CD4-positive, CD25-positive, alpha-beta regulatory T cell (primary cell): Measurements from ENCODE around the gene UBE2H. TPM values are rescaled to one million over a fixed set of nuclear protein-coding genes. Genes with fewer than 3 reads are reported as not detected.
A peak's percentile ranks its signal among the peaks of the same experiment; 100 is the strongest.
"Not testable (repeated sequence)": the region's sequence is repeated elsewhere in the genome, so short reads cannot be mapped to it uniquely, and the experiment has no call there.

ENCODE experiments used
- ATAC-seq, 2 donors: fragments of 150-1000 bp; cut with Tn5 transposase; one replicate each; pipeline ENCODE4 v1.10.0; 2021; ENCODE audit warnings: low read depth in 2 of 2, moderate number of reproducible peaks in 2 of 2, moderate library complexity in 1 of 2
- DNase-seq, 3 donors: peaks; one replicate each; pipeline versions ENCODE4 v3.0.0 to v3.0.0-alpha.2; 2012 to 2022; ENCODE audit warnings: mixed read lengths in 1 of 3
- H3K27ac ChIP-seq: one replicate; pipeline ENCODE4 v1.7.0; 2013; ENCODE audit warnings: mild to moderate bottlenecking, low read length; ENCODE audit not compliant: insufficient read depth, poor library complexity, severe bottlenecking
- H3K27me3 ChIP-seq: one replicate; pipeline ENCODE4 v1.7.0; 2013; ENCODE audit warnings: low read length; ENCODE audit not compliant: control insufficient read depth, insufficient read depth
- H3K36me3 ChIP-seq: one replicate; pipeline ENCODE4 v1.7.0; 2013; ENCODE audit warnings: mild to moderate bottlenecking, low read length, moderate library complexity; ENCODE audit not compliant: control insufficient read depth, insufficient read depth
- H3K4me1 ChIP-seq: 2 replicates; pipeline ENCODE4 v1.7.0; 2013; ENCODE audit warnings: mild to moderate bottlenecking, low read length; ENCODE audit not compliant: insufficient read depth, control insufficient read depth, poor library complexity, severe bottlenecking
- H3K4me3 ChIP-seq: one replicate; pipeline ENCODE4 v1.7.0; 2013; ENCODE audit warnings: low read depth, mild to moderate bottlenecking, low read length, moderate library complexity
- H3K9me3 ChIP-seq, 2 experiments: 1 replicate in 1 of 2; 2 replicates in 1 of 2; pipeline ENCODE4 v1.7.0; 2013; ENCODE audit warnings: low read length in 2 of 2, mild to moderate bottlenecking in 1 of 2, moderate library complexity in 1 of 2; ENCODE audit not compliant: control insufficient read depth in 2 of 2
- H3K27ac Mint-ChIP-seq, 3 donors: one replicate each; pipeline ENCODE4 v1.8.0; 2020 to 2022; ENCODE audit warnings: mild to moderate bottlenecking in 3 of 3, mixed read lengths in 3 of 3, moderate library complexity in 2 of 3
- H3K27me3 Mint-ChIP-seq: one replicate; pipeline ENCODE4 v1.8.0; 2022; ENCODE audit warnings: mild to moderate bottlenecking, mixed read lengths
- H3K36me3 Mint-ChIP-seq: one replicate; pipeline ENCODE4 v1.8.0; 2020; ENCODE audit warnings: mixed read lengths
- H3K4me1 Mint-ChIP-seq, 4 donors: one replicate each; pipeline ENCODE4 v1.8.0; 2020 to 2022; ENCODE audit warnings: mixed read lengths in 4 of 4, mild to moderate bottlenecking in 1 of 4
- H3K4me3 Mint-ChIP-seq, 4 donors: one replicate each; pipeline ENCODE4 v1.8.0; 2020 to 2022; ENCODE audit warnings: mild to moderate bottlenecking in 4 of 4, mixed read lengths in 4 of 4, moderate library complexity in 3 of 4
- H3K9me3 Mint-ChIP-seq, 7 donors: one replicate each; pipeline ENCODE4 v1.8.0; 2020 to 2022; ENCODE audit warnings: mixed read lengths in 7 of 7, mild to moderate bottlenecking in 3 of 7, moderate library complexity in 2 of 7
- polyA plus RNA-seq, 4 donors: library from polyadenylated mRNA; unstranded; fragments of 300-500 nt; fragmentation: Illumina TruSeq; gene quantifications; one replicate each; pipeline ENCODE4 v1.2.3, GENCODE V29; 2021
- total RNA-seq: library from RNA; stranded (reverse); gene quantifications from one replicate; pipeline ENCODE4 v1.2.3, GENCODE V29; 2022

Gene UBE2H
- total and polyA plus RNA-seq, 5 donors from 2014 or later, result 50.7 to 109 (median 63.5) TPM

DNA sequence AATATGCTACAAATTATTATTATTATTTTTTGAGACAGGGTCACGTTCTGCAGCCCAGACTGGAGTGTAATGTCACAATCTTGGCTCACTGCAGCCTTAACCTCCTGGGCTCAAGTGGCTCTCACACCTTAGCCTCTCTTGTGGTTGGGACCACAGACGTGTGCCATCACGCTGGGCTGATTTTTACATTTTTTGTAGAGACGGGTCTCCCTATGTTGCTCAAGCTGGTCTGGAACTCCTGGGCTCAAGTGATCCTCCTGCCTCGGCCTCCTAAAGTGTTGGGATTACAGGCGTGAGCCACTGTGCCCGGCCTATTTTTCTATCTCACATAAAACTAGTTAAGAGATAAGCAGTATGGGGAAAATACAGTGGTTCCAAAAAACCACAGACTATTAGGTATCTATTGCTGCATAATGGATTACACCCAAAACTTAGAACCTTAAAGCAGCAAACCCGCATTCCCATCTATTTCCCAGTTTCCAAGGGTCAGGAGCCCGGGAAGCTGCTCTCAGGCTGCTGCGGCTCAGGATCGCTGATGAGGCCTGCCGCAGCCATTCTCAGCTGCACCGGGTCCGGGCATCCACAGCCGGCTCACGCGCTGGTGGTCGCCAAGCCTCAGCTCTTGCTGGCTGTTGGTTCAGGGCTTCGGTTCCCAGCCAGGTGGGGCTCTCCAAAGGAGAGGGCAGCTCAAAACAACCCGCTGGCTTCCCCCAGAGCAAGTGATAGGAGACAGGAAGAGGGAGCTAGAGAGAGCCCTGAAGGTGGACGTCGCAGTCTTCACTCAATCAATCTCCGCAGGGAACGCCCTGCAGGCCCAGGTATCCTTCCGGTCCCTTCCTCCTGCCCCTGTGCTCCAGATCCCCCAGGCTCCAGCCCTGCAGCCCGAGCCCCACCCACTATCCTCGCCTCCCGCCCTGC lies 128.2 kb downstream of the UBE2H start:
- H3K27me3 ChIP-seq, result no peaks in the 10 kb centered on the region
- H3K9me3 ChIP-seq, result no peaks in the 10 kb centered on the region
- DNase-seq (peak in 2 of 3 donors; percentile 17 to 61), ATAC-seq (peak in 1 of 2 donors; percentile 19)
- Mint-ChIP-seq H3K27ac (peak overlapping the region in 1 of 3 donors; percentile 52), H3K9me3 (no peaks in the 10 kb centered on the region), H3K27me3 (peaks cover 14% of the 10 kb centered on the region), H3K4me3 (peak overlapping the region; percentile 88 to 95 (median 90)), H3K36me3 (no peaks in the 10 kb centered on the region), H3K4me1 (peaks cover 0 to 15% (median 7%) of the 10 kb centered on the region in 4 donors)
- H3K27ac ChIP-seq, result no peak overlapping the region
- peaks cover 15% of the 10 kb centered on the region for H3K4me1 ChIP-seq
- peak overlapping the region; percentile 32 for H3K4me3 ChIP-seq
- H3K36me3 ChIP-seq, result no peaks in the 10 kb centered on the region

DNA sequence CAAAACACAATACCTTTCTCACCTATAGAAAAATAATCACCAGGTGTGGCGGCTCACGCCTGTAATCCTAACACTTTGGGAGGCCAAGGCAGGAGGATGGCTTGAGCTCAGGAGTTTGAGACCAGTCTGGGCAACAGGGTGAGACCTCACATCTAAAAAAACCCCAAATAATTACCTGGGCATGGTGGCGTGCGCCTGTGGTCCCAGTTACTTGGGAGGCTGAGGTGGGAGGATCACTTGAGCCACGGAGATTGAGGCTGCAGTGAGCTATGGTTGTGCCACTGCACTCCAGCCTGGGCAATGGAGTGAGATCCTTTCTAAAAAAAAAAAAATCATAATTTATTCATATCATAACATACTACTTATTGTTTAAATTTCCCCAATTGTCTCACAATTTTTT lies 129.6 kb downstream of the UBE2H start:
- not testable (repeated sequence) for H3K36me3 ChIP-seq, H3K9me3 ChIP-seq, H3K27me3 ChIP-seq, H3K27ac Mint-ChIP-seq, H3K9me3 Mint-ChIP-seq, ATAC-seq, H3K27ac ChIP-seq, DNase-seq, H3K4me3 ChIP-seq, H3K36me3 Mint-ChIP-seq
- Mint-ChIP-seq H3K27me3 (peaks cover 14% of the 10 kb centered on the region), H3K4me1 (peaks cover 0 to 12% (median 3%) of the 10 kb centered on the region in 4 donors), H3K4me3 (peak overlapping the region in 1 of 4 donors; percentile 0)
- H3K4me1 ChIP-seq, result peaks cover 15% of the 10 kb centered on the region

DNA sequence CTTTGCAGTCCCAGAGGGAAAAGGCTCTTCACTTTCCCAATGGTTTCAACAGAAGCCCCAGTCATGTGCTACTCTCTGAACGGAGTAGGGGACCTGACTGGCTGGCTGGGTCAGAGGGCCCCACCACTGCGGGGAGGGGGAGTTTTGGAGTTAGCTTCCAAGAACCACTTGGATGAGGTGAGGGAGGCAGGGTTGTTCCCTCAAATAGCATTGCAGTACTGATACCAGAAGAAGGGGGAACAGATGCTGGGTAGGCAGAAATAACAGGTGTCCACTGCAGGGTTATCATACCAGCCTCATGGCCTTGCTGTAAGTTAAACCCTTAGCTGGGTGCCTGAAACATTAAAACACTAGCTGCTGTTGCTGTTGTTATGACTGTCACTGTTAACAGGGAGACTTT lies 131.3 kb downstream of the UBE2H start:
- Mint-ChIP-seq H3K9me3 (peaks cover 0 to 16% (median 5%) of the 10 kb centered on the region in 7 donors), H3K4me3 (peak overlapping the region in 1 of 4 donors; percentile 31), H3K27me3 (peaks cover 27% of the 10 kb centered on the region), H3K4me1 (peaks cover 0 to 12% (median 0%) of the 10 kb centered on the region in 4 donors), H3K27ac (no peak overlapping the region), H3K36me3 (no peaks in the 10 kb centered on the region)
- Histone ChIP-seq H3K4me1 (peaks cover 15% of the 10 kb centered on the region), H3K27me3 (no peaks in the 10 kb centered on the region), H3K9me3 (peaks cover 6 to 10% of the 10 kb centered on the region in 2 experiments), H3K27ac (no peak overlapping the region), H3K36me3 (no peaks in the 10 kb centered on the region), H3K4me3 (no peak overlapping the region)
- no peak for DNase-seq
- ATAC-seq, result no peak

DNA sequence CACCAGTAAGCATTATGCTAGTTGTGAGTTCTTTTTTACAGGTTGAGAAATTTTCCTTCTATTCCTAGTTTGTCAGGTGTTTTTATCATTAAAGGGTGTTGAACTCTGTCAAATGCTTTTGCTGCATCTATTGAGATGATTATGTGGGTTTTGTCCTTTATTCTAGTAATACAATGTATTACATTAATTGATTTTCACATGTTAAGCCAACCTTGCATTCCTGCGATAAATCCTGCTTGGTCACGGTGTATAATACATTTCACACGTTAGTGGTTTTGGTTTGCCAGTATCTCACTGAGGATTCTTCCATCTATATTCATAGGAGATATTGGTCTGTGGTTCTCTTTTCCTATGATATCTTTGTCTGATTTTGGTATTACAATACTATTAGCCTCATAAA lies 136.0 kb downstream of the UBE2H start:
- Histone ChIP-seq H3K36me3 (no peaks in the 10 kb centered on the region), H3K4me1 (no peaks in the 10 kb centered on the region), H3K9me3 (peaks cover 7 to 10% of the 10 kb centered on the region in 2 experiments), H3K4me3 (no peak overlapping the region), H3K27ac (no peak overlapping the region), H3K27me3 (no peaks in the 10 kb centered on the region)
- DNase-seq (no peak), ATAC-seq (no peak)
- Mint-ChIP-seq H3K36me3 (no peaks in the 10 kb centered on the region), H3K27ac (no peak overlapping the region), H3K9me3 (peaks cover 1 to 16% (median 5%) of the 10 kb centered on the region in 7 donors), H3K4me1 (no peaks in the 10 kb centered on the region), H3K27me3 (peaks cover 44% of the 10 kb centered on the region), H3K4me3 (no peak overlapping the region)

DNA sequence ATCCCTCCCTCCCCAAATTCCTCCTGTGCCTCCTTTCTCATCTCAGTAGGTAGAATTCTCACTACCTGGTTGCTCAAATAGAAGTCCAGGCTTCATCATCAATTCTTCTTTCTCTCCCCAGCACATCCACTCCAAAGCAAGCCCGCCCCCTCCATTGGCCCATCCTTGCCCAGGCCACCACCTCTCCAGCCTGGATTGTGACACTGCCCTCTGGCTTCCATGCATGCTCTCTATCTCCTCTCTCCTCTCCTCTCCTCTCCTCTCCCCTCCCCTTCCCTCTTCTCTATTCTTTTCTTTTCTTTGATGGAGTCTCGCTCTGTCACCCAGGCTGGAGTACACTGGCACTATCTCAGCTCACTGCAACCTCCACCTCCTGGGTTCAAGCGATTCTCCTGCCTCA lies 144.9 kb downstream of the UBE2H start:
- Histone ChIP-seq H3K36me3 (no peaks in the 10 kb centered on the region), H3K27ac (no peak overlapping the region), H3K4me1 (no peaks in the 10 kb centered on the region), H3K9me3 (no peaks in the 10 kb centered on the region), H3K27me3 (no peaks in the 10 kb centered on the region), H3K4me3 (no peak overlapping the region)
- Mint-ChIP-seq H3K4me1 (no peaks in the 10 kb centered on the region), H3K36me3 (no peaks in the 10 kb centered on the region), H3K27ac (no peak overlapping the region), H3K27me3 (peaks cover 22% of the 10 kb centered on the region), H3K9me3 (peaks cover 0 to 1% (median 0%) of the 10 kb centered on the region in 7 donors), H3K4me3 (no peak overlapping the region)
- no peak for DNase-seq
- no peak for ATAC-seq

DNA sequence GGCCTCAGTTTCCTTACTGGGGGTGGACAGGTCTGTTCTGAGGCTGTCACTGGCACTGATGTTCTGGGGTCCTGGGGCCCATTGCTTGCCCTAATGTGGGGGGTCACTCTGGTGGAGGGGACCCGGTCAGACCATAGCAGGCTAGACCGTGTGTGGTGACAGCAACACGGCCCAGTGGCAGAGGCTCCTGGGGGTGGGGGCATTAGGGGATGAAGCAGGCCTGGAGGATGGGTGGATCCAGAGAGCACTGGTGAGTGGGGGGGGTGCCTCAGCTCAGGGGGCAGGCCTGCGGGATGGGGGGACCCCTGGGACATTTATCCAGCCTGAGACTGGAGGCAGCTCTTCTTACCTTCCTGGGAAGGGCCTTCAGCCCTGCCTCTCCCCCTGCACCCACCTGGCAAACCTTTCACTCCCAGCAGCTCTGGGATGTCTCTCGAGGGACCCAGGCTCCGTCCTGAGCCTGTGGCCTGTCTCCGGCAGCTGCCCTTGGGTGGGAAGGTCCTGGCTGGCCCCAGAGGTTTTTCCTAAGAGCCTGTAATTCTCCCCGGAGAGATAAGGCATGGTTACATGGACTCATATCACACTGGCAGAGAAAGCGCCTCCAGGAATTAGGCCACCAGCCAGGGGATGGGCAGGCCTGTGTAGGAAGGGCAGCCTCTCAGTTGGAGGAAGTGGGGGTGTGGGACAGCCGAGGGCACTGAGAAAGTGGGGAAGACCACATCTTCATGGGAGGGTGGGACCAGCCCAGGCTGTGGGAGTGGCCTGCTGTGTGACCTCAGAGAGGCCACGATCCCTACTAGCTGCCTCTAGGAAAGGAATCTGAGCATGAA lies 147.7 kb downstream of the UBE2H start:
- H3K4me3 Mint-ChIP-seq, result no peak overlapping the region
- Histone ChIP-seq H3K27me3 (no peaks in the 10 kb centered on the region), H3K36me3 (no peaks in the 10 kb centered on the region), H3K4me1 (no peaks in the 10 kb centered on the region), H3K4me3 (no peak overlapping the region), H3K27ac (no peak overlapping the region), H3K9me3 (no peaks in the 10 kb centered on the region)
- no peak overlapping the region for H3K27ac Mint-ChIP-seq
- no peaks in the 10 kb centered on the region for H3K9me3 Mint-ChIP-seq
- peaks cover 14% of the 10 kb centered on the region for H3K27me3 Mint-ChIP-seq
- no peaks in the 10 kb centered on the region for H3K4me1 Mint-ChIP-seq
- DNase-seq (no peak), ATAC-seq (no peak)
- no peaks in the 10 kb centered on the region for H3K36me3 Mint-ChIP-seq

DNA sequence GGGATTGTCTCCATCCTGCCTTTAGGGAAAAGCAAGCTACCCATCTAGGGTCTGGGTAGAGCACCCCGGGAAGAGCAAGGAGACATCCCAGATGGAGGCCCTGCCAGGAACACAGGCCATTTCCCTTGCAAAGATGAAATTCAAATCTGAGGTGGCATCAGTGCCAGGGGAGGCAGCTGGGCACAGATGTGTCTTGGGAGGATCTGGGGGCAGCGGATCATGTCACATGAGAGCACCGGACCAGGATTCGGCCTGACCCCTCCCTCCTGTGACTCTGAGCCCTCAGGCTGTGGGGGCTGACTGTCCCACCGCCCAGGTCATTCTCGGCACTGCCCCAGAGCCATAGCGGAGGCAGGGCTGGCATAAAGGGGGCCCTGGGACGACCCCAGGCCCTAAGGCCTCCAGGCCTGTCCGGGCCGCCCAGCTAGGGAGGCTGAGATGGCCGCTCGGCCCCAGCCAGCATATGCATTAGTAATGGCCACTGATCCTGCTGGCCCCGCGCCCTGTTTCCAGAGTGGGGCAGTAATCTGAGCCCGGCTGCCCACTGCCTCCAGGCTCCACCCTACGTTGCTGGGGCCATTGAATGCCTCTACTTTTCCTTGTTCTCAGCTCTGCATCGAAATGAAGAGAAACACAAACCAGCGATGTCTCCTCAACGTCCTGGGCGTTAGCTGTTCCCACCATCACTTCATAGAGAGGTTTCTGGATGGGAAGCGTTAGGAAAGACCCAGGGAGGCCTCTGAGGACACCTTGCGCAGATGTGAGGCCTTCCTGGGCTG lies 148.5 kb downstream of the UBE2H start:
- Histone ChIP-seq H3K27me3 (no peaks in the 10 kb centered on the region), H3K4me1 (no peaks in the 10 kb centered on the region), H3K9me3 (no peaks in the 10 kb centered on the region), H3K27ac (no peak overlapping the region), H3K36me3 (no peaks in the 10 kb centered on the region), H3K4me3 (no peak overlapping the region)
- DNase-seq, result no peak
- Mint-ChIP-seq H3K4me3 (no peak overlapping the region), H3K9me3 (no peaks in the 10 kb centered on the region), H3K36me3 (no peaks in the 10 kb centered on the region), H3K4me1 (no peaks in the 10 kb centered on the region), H3K27ac (no peak overlapping the region), H3K27me3 (peaks cover 11% of the 10 kb centered on the region)
- ATAC-seq, result no peak
